Muscle layer of colon (tissue), 2 donors: ENCODE measurements around the gene RPL13A.
"Not testable (repeated sequence)": the region's sequence is repeated elsewhere in the genome, so short reads cannot be mapped to it uniquely, and the experiment has no call there.

Source experiments
- H3K27ac ChIP-seq: one replicate; pipeline ENCODE4 v1.7.0; 2013; ENCODE audit warnings: low read depth, mild to moderate bottlenecking, low read length, moderate library complexity
- H3K27me3 ChIP-seq, 2 donors: one replicate each; pipeline ENCODE4 v1.7.0; 2013; ENCODE audit warnings: low read length in 2 of 2, mild to moderate bottlenecking in 2 of 2; ENCODE audit not compliant: insufficient read depth in 2 of 2, control insufficient read depth in 1 of 2
- H3K36me3 ChIP-seq: one replicate; pipeline ENCODE4 v1.7.0; 2013; ENCODE audit warnings: mild to moderate bottlenecking, low read length; ENCODE audit not compliant: insufficient read depth
- H3K4me1 ChIP-seq: one replicate; pipeline ENCODE4 v1.7.0; 2013; ENCODE audit warnings: mild to moderate bottlenecking, low read length; ENCODE audit not compliant: insufficient read depth
- H3K4me3 ChIP-seq, 2 donors: one replicate each; pipeline ENCODE4 v1.7.0; 2013; ENCODE audit warnings: low read length in 2 of 2, low read depth in 1 of 2, mild to moderate bottlenecking in 1 of 2, moderate library complexity in 1 of 2
- H3K9ac ChIP-seq: one replicate; pipeline ENCODE4 v1.7.0; 2013; ENCODE audit warnings: low read length
- H3K9me3 ChIP-seq: one replicate; pipeline ENCODE4 v1.7.0; 2013; ENCODE audit warnings: mild to moderate bottlenecking, low read length
- donor health status: abdominal sarcoma.
- donor health status: Adenocarcinoma of cecum.

Gene RPL13A

DNA sequence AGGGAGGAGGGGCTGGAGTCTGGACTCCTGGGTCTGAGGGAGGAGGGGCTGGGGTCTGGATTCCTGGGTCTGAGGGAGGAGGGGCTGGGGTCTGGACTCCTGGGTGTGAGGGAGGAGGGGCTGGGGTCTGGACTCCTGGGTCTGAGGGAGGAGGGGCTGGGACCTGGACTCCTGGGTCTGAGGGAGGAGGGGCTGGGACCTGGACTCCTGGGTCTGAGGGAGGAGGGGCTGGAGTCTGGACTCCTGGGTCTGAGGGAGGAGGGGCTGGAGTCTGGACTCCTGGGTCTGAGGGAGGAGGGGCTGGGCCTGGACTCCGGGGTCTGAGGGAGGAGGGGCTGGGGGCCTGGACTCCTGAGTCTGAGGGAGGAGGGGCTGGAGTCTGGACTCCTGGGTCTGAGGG, 26.3 kb upstream of the RPL13A start:
- not testable (repeated sequence) for H3K9ac ChIP-seq, H3K4me1 ChIP-seq, H3K9me3 ChIP-seq, H3K36me3 ChIP-seq, H3K27ac ChIP-seq, H3K27me3 ChIP-seq, H3K4me3 ChIP-seq

DNA sequence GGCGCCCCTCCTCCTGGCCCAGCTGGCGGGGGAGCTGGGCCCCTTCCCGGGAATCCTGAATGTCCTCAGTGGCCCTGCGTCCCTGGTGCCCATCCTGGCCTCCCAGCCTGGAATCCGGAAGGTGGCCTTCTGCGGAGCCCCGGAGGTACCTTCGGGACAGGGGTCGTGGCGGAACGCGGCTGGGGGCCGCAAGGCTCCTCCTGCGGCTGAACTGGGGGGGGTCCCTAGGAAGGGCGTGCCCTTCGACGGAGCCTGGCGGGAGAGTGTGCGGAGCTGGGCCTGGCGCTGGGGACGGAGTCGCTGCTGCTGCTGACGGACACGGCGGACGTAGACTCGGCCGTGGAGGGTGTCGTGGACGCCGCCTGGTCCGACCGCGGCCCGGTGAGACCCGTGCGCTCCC, 25.8 kb upstream of the RPL13A start:
- H3K9ac ChIP-seq, result no peak overlapping the region
- H3K9me3 ChIP-seq, result no peaks in the 10 kb centered on the region
- H3K36me3 ChIP-seq, result no peaks in the 10 kb centered on the region
- H3K27me3 ChIP-seq, result no peaks in the 10 kb centered on the region
- no peaks in the 10 kb centered on the region for H3K4me1 ChIP-seq
- H3K27ac ChIP-seq, result no peak overlapping the region
- H3K4me3 ChIP-seq, result no peak overlapping the region

DNA sequence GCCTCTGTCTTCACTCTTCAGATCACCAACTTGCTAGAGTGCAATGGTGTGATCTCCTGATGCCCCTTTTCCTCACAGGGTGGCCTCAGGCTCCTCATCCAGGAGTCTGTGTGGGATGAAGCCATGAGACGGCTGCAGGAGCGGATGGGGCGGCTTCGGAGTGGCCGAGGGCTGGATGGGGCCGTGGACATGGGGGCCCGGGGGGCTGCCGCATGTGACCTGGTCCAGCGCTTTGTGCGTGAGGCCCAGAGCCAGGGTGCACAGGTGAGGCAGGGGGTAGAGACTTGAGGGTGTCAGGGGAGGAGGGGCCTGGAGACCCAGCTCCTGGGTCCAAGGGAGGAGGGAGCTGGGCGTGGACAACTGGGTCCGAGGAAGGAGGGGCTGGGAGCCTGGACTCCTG, 24.9 kb upstream of the RPL13A start:
- no peaks in the 10 kb centered on the region for H3K27me3 ChIP-seq
- H3K36me3 ChIP-seq, result no peaks in the 10 kb centered on the region
- no peaks in the 10 kb centered on the region for H3K4me1 ChIP-seq
- no peak overlapping the region for H3K9ac ChIP-seq
- no peak overlapping the region for H3K27ac ChIP-seq
- no peaks in the 10 kb centered on the region for H3K9me3 ChIP-seq
- H3K4me3 ChIP-seq, result no peak overlapping the region

DNA sequence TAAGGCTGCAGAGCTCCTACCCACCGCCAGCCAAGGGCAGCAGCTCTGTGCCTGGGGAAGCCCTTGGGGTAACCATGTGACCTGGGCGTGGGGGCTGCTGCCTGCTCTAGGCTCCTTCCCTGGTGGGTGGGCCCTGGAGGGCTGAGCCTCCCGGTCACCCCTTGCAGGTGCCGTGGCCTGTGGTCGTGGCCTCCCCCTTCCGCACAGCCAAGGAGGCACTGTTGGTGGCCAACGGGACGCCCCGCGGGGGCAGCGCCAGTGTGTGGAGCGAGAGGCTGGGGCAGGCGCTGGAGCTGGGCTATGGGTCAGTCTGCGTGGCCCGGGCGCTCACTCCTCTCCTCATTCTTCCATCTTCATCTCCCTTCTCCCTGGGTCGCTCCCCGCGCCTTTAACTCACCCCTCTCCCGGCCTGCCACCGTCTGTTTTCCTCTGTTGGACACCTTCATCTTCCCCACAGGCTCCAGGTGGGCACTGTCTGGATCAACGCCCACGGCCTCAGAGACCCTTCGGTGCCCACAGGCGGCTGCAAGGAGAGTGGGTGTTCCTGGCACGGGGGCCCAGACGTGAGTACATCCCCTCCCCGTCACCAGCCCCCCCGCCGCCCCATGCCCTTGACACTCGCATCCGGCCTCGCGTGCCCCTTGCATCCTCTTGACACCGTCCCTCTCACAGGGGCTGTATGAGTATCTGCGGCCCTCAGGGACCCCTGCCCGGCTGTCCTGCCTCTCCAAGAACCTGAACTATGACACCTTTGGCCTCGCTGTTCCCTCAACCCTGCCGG, 23.3 kb upstream of the RPL13A start:
- Histone ChIP-seq H3K9me3 (no peaks in the 10 kb centered on the region), H3K27ac (no peak overlapping the region), H3K4me3 (no peak overlapping the region), H3K4me1 (no peaks in the 10 kb centered on the region), H3K27me3 (no peaks in the 10 kb centered on the region), H3K9ac (no peak overlapping the region), H3K36me3 (no peaks in the 10 kb centered on the region)

DNA sequence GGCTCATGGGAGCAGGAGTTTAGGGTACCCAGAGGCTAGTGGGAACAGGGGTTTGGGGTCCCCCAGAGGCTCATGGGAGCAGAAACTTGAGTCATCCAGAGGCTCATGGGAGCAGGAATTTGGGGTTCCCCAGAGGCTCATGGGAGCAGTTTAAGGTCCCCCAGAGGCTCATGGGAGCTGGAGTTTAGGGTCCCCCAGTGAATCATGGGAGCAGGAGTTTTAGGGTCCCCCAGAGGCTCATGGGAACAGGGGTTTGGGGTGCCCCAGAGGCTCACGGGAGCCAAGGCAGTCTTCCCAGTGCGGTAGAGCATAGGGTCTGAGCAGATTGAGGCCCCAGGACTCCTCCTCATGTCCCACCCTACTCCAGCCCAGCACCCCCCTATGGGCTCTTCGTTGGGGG, 22.0 kb upstream of the RPL13A start:
- no peaks in the 10 kb centered on the region for H3K27me3 ChIP-seq
- H3K4me3 ChIP-seq, result no peak overlapping the region
- no peaks in the 10 kb centered on the region for H3K4me1 ChIP-seq
- no peak overlapping the region for H3K27ac ChIP-seq
- H3K9me3 ChIP-seq, result no peaks in the 10 kb centered on the region
- H3K9ac ChIP-seq, result no peak overlapping the region
- no peaks in the 10 kb centered on the region for H3K36me3 ChIP-seq

DNA sequence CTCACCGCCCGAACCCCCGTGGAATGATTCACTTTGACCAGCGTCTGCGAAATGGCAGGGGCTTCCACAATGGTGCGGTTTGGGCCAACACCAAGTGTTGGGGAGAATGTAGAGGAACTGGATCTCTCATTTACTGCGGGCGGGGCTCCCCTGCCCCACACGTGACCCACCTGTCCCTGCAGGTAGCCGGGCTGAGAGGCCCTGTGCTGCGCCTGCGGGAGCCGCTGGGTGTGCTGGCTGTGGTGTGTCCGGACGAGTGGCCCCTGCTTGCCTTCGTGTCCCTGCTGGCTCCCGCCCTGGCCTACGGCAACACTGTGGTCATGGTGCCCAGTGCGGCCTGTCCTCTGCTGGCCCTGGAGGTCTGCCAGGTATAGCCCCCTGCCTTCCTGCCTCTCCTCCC, 19.2 kb upstream of the RPL13A start:
- Histone ChIP-seq H3K27ac (no peak overlapping the region), H3K9ac (no peak overlapping the region), H3K27me3 (no peaks in the 10 kb centered on the region), H3K4me1 (no peaks in the 10 kb centered on the region), H3K36me3 (no peaks in the 10 kb centered on the region), H3K9me3 (no peaks in the 10 kb centered on the region), H3K4me3 (no peak overlapping the region)

DNA sequence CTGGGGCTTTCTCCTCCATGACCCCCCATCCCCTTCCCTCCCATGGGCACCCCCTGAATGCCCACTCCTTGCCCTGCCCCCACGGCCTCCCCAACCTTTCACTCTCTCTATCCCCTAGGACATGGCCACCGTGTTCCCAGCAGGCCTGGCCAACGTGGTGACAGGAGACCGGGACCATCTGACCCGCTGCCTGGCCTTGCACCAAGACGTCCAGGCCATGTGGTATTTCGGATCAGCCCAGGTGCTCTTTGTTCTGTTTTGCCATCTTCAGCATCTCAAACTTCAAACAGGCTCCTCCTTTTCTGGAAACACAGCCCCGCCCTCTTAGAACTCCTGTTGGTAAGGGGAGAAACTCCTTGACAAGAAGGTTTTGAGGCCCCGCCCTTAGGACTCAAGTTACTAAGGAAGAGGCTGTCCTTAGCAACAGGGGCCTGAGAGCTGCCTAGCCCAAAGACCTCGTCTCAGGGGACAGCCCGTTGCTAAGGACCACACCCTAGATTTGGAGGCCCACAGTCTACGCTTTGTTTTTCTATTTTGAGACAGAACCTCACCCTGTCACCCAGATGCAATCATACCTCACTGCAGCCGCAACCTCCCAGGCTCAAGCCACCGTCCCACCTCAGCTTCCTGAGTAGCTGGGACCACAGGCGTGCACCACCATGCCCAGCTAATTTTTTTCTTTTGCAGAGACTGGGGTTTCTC, 18.5 kb upstream of the RPL13A start:
- Histone ChIP-seq H3K4me1 (peaks cover 6% of the 10 kb centered on the region), H3K36me3 (no peaks in the 10 kb centered on the region), H3K27me3 (no peaks in the 10 kb centered on the region), H3K9me3 (no peaks in the 10 kb centered on the region), H3K9ac (no peak overlapping the region), H3K27ac (no peak overlapping the region), H3K4me3 (no peak overlapping the region)

DNA sequence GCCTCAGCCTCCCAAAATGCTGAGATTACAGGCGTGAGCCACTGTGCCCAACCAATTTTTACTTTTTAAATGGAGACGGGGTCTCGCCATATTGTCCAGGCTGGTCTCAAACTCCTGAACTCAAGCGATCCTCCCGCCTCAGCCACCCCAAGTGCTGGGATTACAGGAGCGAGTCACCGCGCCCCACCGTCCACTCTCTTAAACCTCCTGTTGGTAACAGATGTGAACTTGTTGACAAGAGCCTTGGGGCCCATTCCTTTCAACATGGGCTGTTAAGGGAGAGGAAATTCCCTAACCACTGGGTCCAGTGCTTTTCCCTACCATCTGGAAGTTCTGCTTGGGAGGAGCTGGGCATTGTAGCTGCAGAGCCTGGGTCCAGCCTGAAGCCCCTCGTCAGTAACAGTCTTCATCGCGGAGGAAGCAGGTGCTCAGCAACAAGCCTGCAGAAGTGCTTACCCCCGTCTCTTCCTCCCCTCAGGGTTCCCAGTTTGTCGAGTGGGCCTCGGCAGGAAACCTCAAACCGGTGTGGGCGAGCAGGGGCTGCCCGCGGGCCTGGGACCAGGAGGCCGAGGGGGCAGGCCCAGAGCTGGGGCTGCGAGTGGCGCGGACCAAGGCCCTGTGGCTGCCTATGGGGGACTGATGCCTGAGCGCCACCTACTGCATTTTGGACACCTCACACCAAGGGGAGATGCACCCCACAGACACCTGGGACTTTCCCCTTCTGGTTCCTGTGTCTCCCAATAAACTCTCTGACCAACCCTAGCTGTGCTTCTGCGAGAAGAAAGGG, 17.4 kb upstream of the RPL13A start:
- Histone ChIP-seq H3K4me3 (no peak overlapping the region), H3K9ac (no peak overlapping the region), H3K27ac (no peak overlapping the region), H3K36me3 (no peaks in the 10 kb centered on the region), H3K4me1 (peaks cover 12% of the 10 kb centered on the region), H3K27me3 (no peaks in the 10 kb centered on the region), H3K9me3 (no peaks in the 10 kb centered on the region)

DNA sequence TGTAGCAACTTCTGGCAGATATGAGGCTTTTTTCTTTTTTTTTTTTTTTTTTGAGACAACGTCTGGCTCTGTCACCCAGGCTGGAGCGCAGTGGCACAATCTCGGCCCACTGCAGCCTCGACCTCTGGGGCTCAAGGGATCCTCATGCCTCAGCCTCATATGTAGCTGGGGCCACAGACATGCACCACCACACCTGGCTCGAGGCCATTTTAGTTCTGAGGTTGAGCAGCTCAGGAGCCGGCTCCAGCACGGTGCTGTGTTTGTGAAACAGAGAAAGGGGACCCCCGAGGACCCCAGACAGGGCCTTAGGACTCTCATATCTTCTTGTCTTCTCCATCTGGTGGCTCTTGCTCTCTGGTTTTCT, 16.8 kb upstream of the RPL13A start:
- H3K4me3 ChIP-seq, result no peak overlapping the region
- peaks cover 17% of the 10 kb centered on the region for H3K4me1 ChIP-seq
- H3K9ac ChIP-seq, result no peak overlapping the region
- H3K36me3 ChIP-seq, result no peaks in the 10 kb centered on the region
- H3K9me3 ChIP-seq, result no peaks in the 10 kb centered on the region
- H3K27ac ChIP-seq, result no peak overlapping the region
- no peaks in the 10 kb centered on the region for H3K27me3 ChIP-seq

DNA sequence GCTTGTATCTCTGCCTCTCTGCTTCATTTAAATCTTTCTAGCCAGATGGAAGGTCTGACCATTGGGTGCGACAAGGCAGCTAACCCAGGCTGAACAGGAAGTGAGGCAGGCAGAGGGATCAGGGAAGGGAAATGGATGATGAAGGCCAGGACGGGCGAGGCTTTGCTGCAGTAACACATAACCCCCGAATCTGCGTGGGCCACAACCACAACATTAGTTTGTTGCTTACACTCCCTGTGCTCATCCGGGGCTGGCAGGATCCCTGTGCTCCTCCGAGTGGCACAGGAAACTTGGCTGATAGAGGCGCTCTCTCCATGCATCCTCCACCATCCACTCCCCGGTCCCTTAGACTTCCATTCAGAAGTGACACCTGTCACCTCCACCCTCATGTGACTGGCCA, 14.5 kb upstream of the RPL13A start:
- H3K9me3 ChIP-seq, result no peaks in the 10 kb centered on the region
- H3K36me3 ChIP-seq, result no peaks in the 10 kb centered on the region
- H3K27me3 ChIP-seq, result no peaks in the 10 kb centered on the region
- H3K4me3 ChIP-seq, result no peak overlapping the region
- H3K9ac ChIP-seq, result no peak overlapping the region
- H3K4me1 ChIP-seq, result peaks cover 17% of the 10 kb centered on the region
- H3K27ac ChIP-seq, result no peak overlapping the region

DNA sequence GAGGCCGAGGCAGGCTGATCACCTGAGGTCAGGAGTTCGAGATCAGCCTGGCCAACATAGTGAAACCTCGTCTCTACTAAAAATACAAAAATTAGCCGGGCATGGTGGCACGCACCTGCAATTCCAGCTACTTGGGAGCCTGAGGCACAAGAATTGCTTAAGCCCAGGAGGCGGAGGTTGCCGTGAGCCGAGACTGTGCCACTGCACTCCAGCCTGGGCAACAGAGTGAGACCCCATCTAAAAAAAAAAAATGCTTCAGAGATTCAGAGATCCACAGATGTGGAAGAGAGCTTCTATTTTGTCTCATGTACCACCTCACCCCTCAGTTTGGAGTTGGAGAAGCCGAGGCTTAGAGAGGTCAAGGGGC, 13.9 kb upstream of the RPL13A start:
- H3K27ac ChIP-seq, result peak overlapping the region; percentile 75
- not testable (repeated sequence) for H3K27me3 ChIP-seq, H3K9me3 ChIP-seq, H3K36me3 ChIP-seq
- peaks cover 17% of the 10 kb centered on the region for H3K4me1 ChIP-seq
- H3K9ac ChIP-seq, result peak overlapping the region; percentile 45
- peak overlapping the region; percentile 54 to 58 for H3K4me3 ChIP-seq
